HepG2 (cell line): Measurements from ENCODE around the gene MADD. TPM values are rescaled to one million over a fixed set of nuclear protein-coding genes. Genes with fewer than 3 reads are reported as not detected.

Experiments used
- BRCA1 ChIP-seq: sonication (generic); formaldehyde crosslinking; IDR thresholded peaks from 2 replicates; pipeline ENCODE4 v1.4.0; 2020; ENCODE audit warnings: missing genetic modification reagents
- CC2D1A ChIP-seq: sonication (generic); formaldehyde crosslinking; IDR thresholded peaks from 2 replicates; pipeline ENCODE4 v1.8.1; 2023; ENCODE audit warnings: mild to moderate bottlenecking, missing genetic modification reagents
- CENPT ChIP-seq: sonication (generic); formaldehyde crosslinking; IDR thresholded peaks from 2 replicates; pipeline ENCODE4 v1.8.0; 2022; ENCODE audit warnings: low read depth, mild to moderate bottlenecking, moderate library complexity, missing genetic modification reagents
- DRAP1 ChIP-seq: IDR thresholded peaks from 2 replicates; pipeline ENCODE4 v1.6.1; 2016; ENCODE audit warnings: missing genetic modification reagents, missing compliant biosample characterization
- EP300 ChIP-seq, 3 experiments: sonication (generic) in 1 of 3; formaldehyde crosslinking in 1 of 3; IDR thresholded peaks; 2 replicates each; pipeline versions ENCODE4 v1.5.1 to v1.6.1; 2011 to 2020; ENCODE audit warnings: low read depth in 2 of 3, low read length in 2 of 3, borderline replicate concordance in 1 of 3, improper control_type of control experiment in 1 of 3, mild to moderate bottlenecking in 1 of 3, missing genetic modification reagents in 1 of 3, moderate library complexity in 1 of 3
- FOXK2 ChIP-seq: fragments of 450-650 bp; IDR thresholded peaks from 2 replicates; pipeline ENCODE4 v1.6.1; 2016
- GFI1 ChIP-seq: sonication (generic); formaldehyde crosslinking; IDR thresholded peaks from 2 replicates; pipeline ENCODE4 v1.5.0; 2020; ENCODE audit warnings: missing genetic modification reagents, mild to moderate bottlenecking, borderline replicate concordance
- MZF1 ChIP-seq: sonication (generic); formaldehyde crosslinking; IDR thresholded peaks from 2 replicates; pipeline ENCODE4 v1.8.1; 2023; ENCODE audit warnings: mild to moderate bottlenecking, missing genetic modification reagents, borderline replicate concordance
- REXO4 ChIP-seq: sonication (generic); formaldehyde crosslinking; IDR thresholded peaks from 2 replicates; pipeline ENCODE4 v1.8.0; 2022; ENCODE audit warnings: missing genetic modification reagents, mild to moderate bottlenecking, borderline replicate concordance
- SAP130 ChIP-seq: IDR thresholded peaks from 2 replicates; pipeline ENCODE4 v1.6.1; 2016; ENCODE audit warnings: low read depth
- SP4 ChIP-seq: sonication (generic); formaldehyde crosslinking; IDR thresholded peaks from 2 replicates; pipeline ENCODE4 v1.8.1; 2023; ENCODE audit warnings: mild to moderate bottlenecking, missing genetic modification reagents
- YEATS2 ChIP-seq: sonication (generic); formaldehyde crosslinking; IDR thresholded peaks from 2 replicates; pipeline ENCODE4 v1.4.0; 2020; ENCODE audit warnings: missing genetic modification reagents, borderline replicate concordance
- ZBTB37 ChIP-seq: sonication (generic); formaldehyde crosslinking; IDR thresholded peaks from 2 replicates; pipeline ENCODE4 v1.4.0; 2020; ENCODE audit warnings: mild to moderate bottlenecking, missing genetic modification reagents
- ZFP82 ChIP-seq: sonication (generic); formaldehyde crosslinking; IDR thresholded peaks from 2 replicates; pipeline ENCODE4 v1.5.1; 2020; ENCODE audit warnings: mild to moderate bottlenecking, missing genetic modification reagents, borderline replicate concordance
- ZNF367 ChIP-seq: sonication (generic); formaldehyde crosslinking; IDR thresholded peaks from 2 replicates; pipeline ENCODE4 v1.4.0; 2020; ENCODE audit warnings: missing genetic modification reagents, borderline replicate concordance
- ZNF510 ChIP-seq: sonication (generic); formaldehyde crosslinking; IDR thresholded peaks from 2 replicates; pipeline ENCODE4 v1.4.0; 2020; ENCODE audit warnings: low read depth, mild to moderate bottlenecking, missing genetic modification reagents
- polyA plus RNA-seq, 8 experiments: library from polyadenylated mRNA; depleted of rRNA in 3 of 8; stranded (reverse) in 7 of 8; unstranded in 1 of 8; fragments of >200 nt; fragmentation: Illumina TruSeq in 4 of 8; extraction: Trizol in 4 of 8; gene quantifications; 2 replicates each; pipeline versions ENCODE4 v1.2.1 to v1.2.3, GENCODE V29; 2011 to 2016; ENCODE audit warnings: low read depth in 4 of 8, missing spikeins in 1 of 8, mixed read lengths in 1 of 8; ENCODE audit not compliant: insufficient read depth in 1 of 8
- total RNA-seq, 5 experiments: library from RNA; depleted of rRNA; stranded (reverse); fragments of >200 nt; fragmentation: Illumina TruSeq; extraction: Trizol; gene quantifications; 2 replicates each; pipeline ENCODE4 v1.2.3, GENCODE V29; 2016; ENCODE audit warnings: low read depth in 1 of 5
- TF ChIP-seq, protein P1 (sequence below): sonication (generic); formaldehyde crosslinking; IDR thresholded peaks from 2 replicates; pipeline ENCODE4 v1.5.0; 2020; ENCODE audit warnings: mild to moderate bottlenecking, missing genetic modification reagents, borderline replicate concordance

Gene MADD
- total and polyA plus RNA-seq, 2 of the 13 experiments (the other 11 are each of a cell fraction or from before 2014, with no cell fraction given): 18.0 to 29.2 TPM

GRCh38 chr11:47248664-47249377 is 21.1 kb upstream of the MADD start, which contains the start of gene ACP2 (continued):
- TF ChIP-seq, protein P1, sequence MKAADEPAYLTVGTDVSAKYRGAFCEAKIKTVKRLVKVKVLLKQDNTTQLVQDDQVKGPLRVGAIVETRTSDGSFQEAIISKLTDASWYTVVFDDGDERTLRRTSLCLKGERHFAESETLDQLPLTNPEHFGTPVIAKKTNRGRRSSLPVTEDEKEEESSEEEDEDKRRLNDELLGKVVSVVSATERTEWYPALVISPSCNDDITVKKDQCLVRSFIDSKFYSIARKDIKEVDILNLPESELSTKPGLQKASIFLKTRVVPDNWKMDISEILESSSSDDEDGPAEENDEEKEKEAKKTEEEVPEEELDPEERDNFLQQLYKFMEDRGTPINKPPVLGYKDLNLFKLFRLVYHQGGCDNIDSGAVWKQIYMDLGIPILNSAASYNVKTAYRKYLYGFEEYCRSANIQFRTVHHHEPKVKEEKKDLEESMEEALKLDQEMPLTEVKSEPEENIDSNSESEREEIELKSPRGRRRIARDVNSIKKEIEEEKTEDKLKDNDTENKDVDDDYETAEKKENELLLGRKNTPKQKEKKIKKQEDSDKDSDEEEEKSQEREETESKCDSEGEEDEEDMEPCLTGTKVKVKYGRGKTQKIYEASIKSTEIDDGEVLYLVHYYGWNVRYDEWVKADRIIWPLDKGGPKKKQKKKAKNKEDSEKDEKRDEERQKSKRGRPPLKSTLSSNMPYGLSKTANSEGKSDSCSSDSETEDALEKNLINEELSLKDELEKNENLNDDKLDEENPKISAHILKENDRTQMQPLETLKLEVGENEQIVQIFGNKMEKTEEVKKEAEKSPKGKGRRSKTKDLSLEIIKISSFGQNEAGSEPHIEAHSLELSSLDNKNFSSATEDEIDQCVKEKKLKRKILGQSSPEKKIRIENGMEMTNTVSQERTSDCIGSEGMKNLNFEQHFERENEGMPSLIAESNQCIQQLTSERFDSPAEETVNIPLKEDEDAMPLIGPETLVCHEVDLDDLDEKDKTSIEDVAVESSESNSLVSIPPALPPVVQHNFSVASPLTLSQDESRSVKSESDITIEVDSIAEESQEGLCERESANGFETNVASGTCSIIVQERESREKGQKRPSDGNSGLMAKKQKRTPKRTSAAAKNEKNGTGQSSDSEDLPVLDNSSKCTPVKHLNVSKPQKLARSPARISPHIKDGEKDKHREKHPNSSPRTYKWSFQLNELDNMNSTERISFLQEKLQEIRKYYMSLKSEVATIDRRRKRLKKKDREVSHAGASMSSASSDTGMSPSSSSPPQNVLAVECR (CRISPR knock-in tag): peak; percentile 92
- TF ChIP-seq FOXK2 (0 out of 2 replicates have a peak, but pooled peaks have one; percentile 15), ZNF510 (CRISPR knock-in tag) (no peak), MZF1 (CRISPR knock-in tag) (peak; percentile 88; the same call in 1 of the 2 replicates), YEATS2 (peak; percentile 94), DRAP1 (CRISPR knock-in tag) (peak; percentile 74), ZNF367 (CRISPR knock-in tag) (peak; percentile 54; the same call in 1 of the 2 replicates), CC2D1A (CRISPR knock-in tag) (no peak), SP4 (CRISPR knock-in tag) (peak; percentile 85), SAP130 (peak; percentile 86), REXO4 (CRISPR knock-in tag) (no peak; the same call in 1 of the 2 replicates), CENPT (CRISPR knock-in tag) (peak; percentile 80), GFI1 (CRISPR knock-in tag) (peak; percentile 77; the same call in 1 of the 2 replicates), EP300 (IDR thresholded peaks at IDR 0.05; ENCODE audit: low read depth in 2 of 2, low read length in 2 of 2) (peak; percentile 58 to 59), EP300 (CRISPR knock-in tag; IDR thresholded peaks at IDR 0.05; ENCODE audit: borderline replicate concordance) (peak; percentile 70; the same call in 1 of the 2 replicates), BRCA1 (CRISPR knock-in tag) (peak; percentile 82; the same call in 1 of the 2 replicates), ZFP82 (peak; percentile 75; the same call in 1 of the 2 replicates), ZBTB37 (CRISPR knock-in tag) (0 out of 2 replicates have a peak, but pooled peaks have one; percentile 49)
